Stomach (tissue), 9 donors: ENCODE data around the gene SORCS2. TPM values are rescaled to one million over a fixed set of nuclear protein-coding genes. Genes with fewer than 3 reads are reported as not detected.

ENCODE experiments used
- DNase-seq, 2 donors: peaks; one replicate each; pipeline versions ENCODE4 v3.0.0 to v3.0.0-alpha.2; 2013 to 2019
- H3K27ac ChIP-seq, 5 donors: fragments of 200-600 bp in 4 of 5; sonication (generic) in 4 of 5; one replicate each; pipeline ENCODE4 v1.5.1; 2013 to 2019; ENCODE audit warnings: mild to moderate bottlenecking in 1 of 5, moderate library complexity in 1 of 5
- H3K27me3 ChIP-seq, 3 donors: fragments of 200-600 bp; sonication (generic); one replicate each; pipeline ENCODE4 v1.5.1; 2017 to 2019; ENCODE audit warnings: mixed run types in 1 of 3
- H3K36me3 ChIP-seq, 4 donors: fragments of 200-600 bp; sonication (generic); 1 replicate in 3 of 4; 2 replicates in 1 of 4; pipeline ENCODE4 v1.5.1; 2016 to 2019
- H3K4me1 ChIP-seq, 4 donors: fragments of 200-600 bp; sonication (generic); one replicate each; pipeline ENCODE4 v1.5.1; 2016 to 2019
- H3K4me3 ChIP-seq, 4 donors: fragments of 200-600 bp; sonication (generic) in 3 of 4; one replicate each; pipeline ENCODE4 v1.5.1; 2016 to 2019; ENCODE audit warnings: mild to moderate bottlenecking in 1 of 4
- H3K9me3 ChIP-seq, 4 donors: fragments of 200-600 bp; sonication (generic); one replicate each; pipeline ENCODE4 v1.5.1; 2016 to 2019
- CTCF ChIP-seq, 7 experiments: fragments of 450-650 bp in 4 of 7; fragments of 200-600 bp in 3 of 7; sonication (generic) in 3 of 7; IDR thresholded peaks; one replicate each; pipeline ENCODE4 v1.5.1; 2016 to 2019; ENCODE audit warnings: antibody characterized with exemption in 7 of 7, control low read depth in 2 of 7, mild to moderate bottlenecking in 1 of 7
- EP300 ChIP-seq: sonication (generic); formaldehyde crosslinking; IDR thresholded peaks from one replicate; pipeline ENCODE4 v1.6.1; 2017; ENCODE audit warnings: antibody characterized with exemption
- POLR2A ChIP-seq, 4 donors: fragments of 450-650 bp; IDR thresholded peaks; one replicate each; pipeline ENCODE4 v1.6.1; 2016; ENCODE audit warnings: antibody characterized with exemption in 4 of 4, control low read depth in 2 of 4, mild to moderate bottlenecking in 1 of 4, moderate library complexity in 1 of 4
- POLR2AphosphoS5 ChIP-seq, 3 donors: sonication (generic); formaldehyde crosslinking; IDR thresholded peaks; one replicate each; pipeline ENCODE4 v1.6.1; 2016; ENCODE audit warnings: antibody characterized with exemption in 3 of 3
- WGBS, 5 donors: extraction: QIAGEN DNeasy Blood & Tissue Kit in 3 of 5; methylation state at CpG; one replicate each; pipeline versions ENCODE4 v1.1.5 to v1.1.7; 2013 to 2018; 5-methylcytosine and 5-hydroxymethylcytosine counted together
- intact Hi-C: fragments of 100-400 bp; cut with DNase I; formaldehyde crosslinking; loops from one replicate; pipeline ENCODE4 v1.15.1; 2023; ENCODE audit warnings: low total_unique reads
- polyA plus RNA-seq, 3 donors: library from polyadenylated mRNA; stranded (reverse); fragments of 200-250 nt; gene quantifications; one replicate each; pipeline ENCODE4 v1.2.3, GENCODE V29; 2013
- total RNA-seq, 5 donors: library from RNA; depleted of rRNA; stranded (reverse); fragments of >200 nt; gene quantifications; one replicate each; pipeline versions ENCODE4 v1.1.0 to v1.2.3, GENCODE V29; 2014 to 2016
- donor health status: healthy with polysubstance abuse.
- donor health status: Bipolar disorder and iron deficiency.
- donor health status: healthy.

SORCS2 gene
- total and polyA plus RNA-seq, 8 donors: under 0.01 to 13.0 (median 0.50) TPM; not detected in 1

GRCh38 chr4:7498446-7499200 lies 306.3 kb downstream of the SORCS2 start:
- intact Hi-C loops: no loop called here

GRCh38 chr4:7499661-7500060 lies 307.3 kb downstream of the SORCS2 start:
- Histone ChIP-seq H3K4me1 (no peaks in the 10 kb centered on the region), H3K27ac (no peak overlapping the region), H3K27me3 (peaks cover 0 to 13% (median 3%) of the 10 kb centered on the region in 3 donors), H3K36me3 (no peaks in the 10 kb centered on the region), H3K4me3 (no peak overlapping the region), H3K9me3 (no peaks in the 10 kb centered on the region)
- intact Hi-C loops: no loop called here
- TF ChIP-seq POLR2A (IDR thresholded peaks at IDR 0.05): no peak
- TF ChIP-seq CTCF (IDR thresholded peaks at IDR 0.05): no peak
- 60 to 72% (median 68%) methylated on average over 11 to 16 of the region's 16 CpGs for WGBS, 5 donors
- DNase-seq: no peak

More at GRCh38 chr4:7498446-7499200, 306.3 kb downstream of the SORCS2 start:
- no peak for DNase-seq
- H3K27me3 ChIP-seq: peaks cover 0 to 13% (median 3%) of the 10 kb centered on the region in 3 donors
- H3K4me1 ChIP-seq: no peaks in the 10 kb centered on the region
- H3K27ac ChIP-seq: no peak overlapping the region
- TF ChIP-seq POLR2AphosphoS5 (IDR thresholded peaks at IDR 0.05): no peak
- no peak for TF ChIP-seq POLR2A (IDR thresholded peaks at IDR 0.05)
- TF ChIP-seq EP300: no peak
- H3K4me3 ChIP-seq: no peak overlapping the region
- no peaks in the 10 kb centered on the region for H3K36me3 ChIP-seq
- WGBS, 5 donors: 57 to 70% (median 63%) methylated on average over 12 to 16 of the region's 16 CpGs
- no peaks in the 10 kb centered on the region for H3K9me3 ChIP-seq

GRCh38 chr4:7500404-7500803 lies 308.1 kb downstream of the SORCS2 start:
- Histone ChIP-seq H3K36me3 (no peaks in the 10 kb centered on the region), H3K4me3 (no peak overlapping the region), H3K27ac (no peak overlapping the region), H3K4me1 (no peaks in the 10 kb centered on the region), H3K27me3 (peaks cover 0 to 13% (median 3%) of the 10 kb centered on the region in 3 donors), H3K9me3 (no peaks in the 10 kb centered on the region)
- 65 to 72% (median 68%) methylated on average over 7 to 10 of the region's 10 CpGs for WGBS, 5 donors
- intact Hi-C loops: no loop called here
- DNase-seq: no peak
- TF ChIP-seq POLR2AphosphoS5 (IDR thresholded peaks at IDR 0.05) (no peak), CTCF (IDR thresholded peaks at IDR 0.05) (no peak), EP300 (no peak), POLR2A (IDR thresholded peaks at IDR 0.05) (no peak)

- H3K36me3 ChIP-seq: no peaks in the 10 kb centered on the region
- no peak overlapping the region for H3K4me3 ChIP-seq
- H3K4me1 ChIP-seq: no peaks in the 10 kb centered on the region
- peaks cover 0 to 13% (median 3%) of the 10 kb centered on the region in 3 donors for H3K27me3 ChIP-seq
- DNase-seq: no peak
- TF ChIP-seq CTCF (IDR thresholded peaks at IDR 0.05) (no peak), EP300 (no peak), POLR2AphosphoS5 (IDR thresholded peaks at IDR 0.05) (no peak), POLR2A (IDR thresholded peaks at IDR 0.05) (no peak)
- H3K9me3 ChIP-seq: no peaks in the 10 kb centered on the region
- H3K27ac ChIP-seq: no peak overlapping the region
- intact Hi-C loops: no loop called here
- 62 to 78% (median 77%) methylated on average over 11 of the region's 11 CpGs for WGBS, 5 donors
Measured at GRCh38 chr4:7501314-7501713, 309.0 kb downstream of the SORCS2 start.

- Histone ChIP-seq H3K27ac (no peak overlapping the region), H3K9me3 (no peaks in the 10 kb centered on the region), H3K4me1 (no peaks in the 10 kb centered on the region), H3K36me3 (no peaks in the 10 kb centered on the region), H3K27me3 (peaks cover 0 to 13% (median 3%) of the 10 kb centered on the region in 3 donors), H3K4me3 (no peak overlapping the region)
- WGBS, 5 donors: 67 to 87% (median 72%) methylated on average over 5 to 11 of the region's 11 CpGs
- intact Hi-C loops: no loop called here
- no peak for DNase-seq
- TF ChIP-seq EP300 (no peak), POLR2AphosphoS5 (IDR thresholded peaks at IDR 0.05) (no peak)
Measured at GRCh38 chr4:7501873-7502272, 309.5 kb downstream of the SORCS2 start.
